Measurements from ENCODE around the gene STK38. TPM values are rescaled to one million over a fixed set of nuclear protein-coding genes. Genes with fewer than 3 reads are reported as not detected.
"Not testable (repeated sequence)": the region's sequence is repeated elsewhere in the genome, so short reads cannot be mapped to it uniquely, and the experiment has no call there.

Gene STK38
- total RNA-seq, 1 experiment from 2014 or later: 17.3 TPM

DNA sequence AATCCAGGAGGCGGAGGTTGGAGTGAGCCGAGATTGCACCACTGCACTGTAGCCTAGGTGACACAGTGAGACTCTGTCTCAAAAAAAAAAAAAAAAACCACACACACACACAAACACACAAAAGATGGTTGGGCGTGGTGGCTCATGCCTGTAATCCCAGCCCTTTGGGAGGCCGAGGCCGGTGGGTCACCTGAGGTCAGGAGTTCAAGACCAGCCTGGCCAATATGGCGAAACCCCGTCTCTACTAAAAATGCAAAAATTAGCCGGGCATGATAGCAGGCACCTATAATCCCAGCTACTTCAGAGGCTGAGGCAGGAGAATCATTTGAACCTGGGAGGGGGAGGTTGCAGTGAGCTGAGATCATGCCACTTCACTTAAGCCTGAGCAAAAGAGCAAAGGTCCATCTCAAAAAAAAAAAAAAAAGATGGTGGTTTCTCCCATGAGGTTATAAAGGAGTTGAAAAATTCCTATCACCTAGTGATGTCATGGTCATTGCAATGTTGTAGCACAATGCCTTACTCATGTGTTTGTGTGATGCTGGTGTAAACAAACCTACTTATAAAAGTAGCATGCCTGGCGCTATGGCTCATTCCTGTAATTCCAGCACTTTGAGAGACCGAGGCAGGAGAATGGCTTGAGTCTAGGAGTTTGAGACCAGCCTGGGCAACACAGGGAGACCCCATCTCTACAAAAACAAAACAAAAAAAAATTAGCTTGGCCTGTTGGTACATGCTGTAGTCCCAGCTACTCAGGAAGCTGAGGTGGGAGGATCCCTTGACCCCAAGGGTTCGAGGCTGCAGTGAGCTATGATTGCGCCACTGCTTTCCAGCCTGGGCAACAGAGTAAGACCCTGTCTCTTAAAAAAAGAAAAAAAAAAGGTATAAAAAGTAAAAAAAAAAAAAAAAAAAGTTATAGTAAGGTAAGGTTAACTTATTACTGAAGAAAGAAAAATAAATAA is 25.4 kb upstream of the STK38 start:
- H3K4me3 ChIP-seq, H3K27me3 ChIP-seq, H3K9me3 ChIP-seq, DNase-seq, H3K36me3 ChIP-seq: not testable (repeated sequence)

- Histone ChIP-seq H3K27me3 (no peaks in the 10 kb centered on the region), H3K9me3 (no peaks in the 10 kb centered on the region), H3K36me3 (no peaks in the 10 kb centered on the region), H3K4me3 (no peak overlapping the region)
- DNase-seq: no peak
These were observed 24.1 kb upstream of the STK38 start for GRCh38 chr6:36571122-36572043.

DNA sequence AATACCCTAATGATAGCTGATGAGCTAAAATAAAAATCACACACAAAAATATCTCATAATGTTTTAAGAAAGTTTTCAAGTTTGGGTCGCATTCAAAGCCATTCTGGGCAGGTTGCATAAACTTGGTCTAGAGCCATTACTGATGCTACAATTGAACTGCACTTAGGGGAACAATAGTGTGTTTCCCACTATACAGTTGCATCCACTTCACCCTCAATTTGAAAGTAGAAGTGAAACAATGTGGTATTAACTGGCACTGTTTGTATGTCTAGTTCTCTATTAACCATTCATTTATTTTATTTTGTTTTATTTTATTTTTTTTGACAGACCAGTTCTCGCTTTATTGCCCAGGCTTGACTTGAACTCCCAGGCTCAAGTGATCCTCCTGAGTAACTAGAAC is 23.0 kb upstream of the STK38 start:
- Histone ChIP-seq H3K36me3 (no peaks in the 10 kb centered on the region), H3K4me3 (no peak overlapping the region), H3K27me3 (no peaks in the 10 kb centered on the region), H3K9me3 (no peaks in the 10 kb centered on the region)
- no peak for DNase-seq

DNA sequence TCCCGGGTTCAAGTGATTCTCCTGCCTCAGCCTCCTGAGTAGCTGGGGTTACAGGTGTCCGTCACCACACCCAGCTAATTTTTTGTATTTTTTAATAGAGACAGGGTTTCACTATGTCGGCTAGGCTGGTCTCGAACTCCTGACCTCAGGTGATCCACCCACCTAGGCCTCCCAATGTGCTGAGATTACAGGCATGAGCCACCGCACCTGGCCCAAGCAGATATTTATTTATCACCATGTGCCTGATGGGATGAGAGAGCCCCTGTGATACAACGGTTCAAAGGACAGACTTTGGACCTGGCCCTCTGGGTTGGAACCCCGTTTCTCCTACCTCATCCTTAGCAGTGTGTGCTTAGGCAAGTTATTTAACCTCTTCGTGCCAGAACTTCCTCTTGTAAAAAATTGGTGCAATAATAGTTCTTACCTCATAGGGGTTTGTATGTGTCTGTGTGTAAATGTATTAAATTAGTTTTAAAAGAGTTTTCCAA is 19.2 kb upstream of the STK38 start:
- no peaks in the 10 kb centered on the region for H3K36me3 ChIP-seq
- H3K4me3 ChIP-seq: no peak overlapping the region
- H3K27me3 ChIP-seq: no peaks in the 10 kb centered on the region
- no peak for DNase-seq
- H3K9me3 ChIP-seq: no peaks in the 10 kb centered on the region

GRCh38 chr6:36563928-36564284 is 16.6 kb upstream of the STK38 start:
- Histone ChIP-seq H3K36me3 (no peaks in the 10 kb centered on the region), H3K4me3 (no peak overlapping the region), H3K27me3 (no peaks in the 10 kb centered on the region), H3K9me3 (no peaks in the 10 kb centered on the region)
- no peak for DNase-seq

DNA sequence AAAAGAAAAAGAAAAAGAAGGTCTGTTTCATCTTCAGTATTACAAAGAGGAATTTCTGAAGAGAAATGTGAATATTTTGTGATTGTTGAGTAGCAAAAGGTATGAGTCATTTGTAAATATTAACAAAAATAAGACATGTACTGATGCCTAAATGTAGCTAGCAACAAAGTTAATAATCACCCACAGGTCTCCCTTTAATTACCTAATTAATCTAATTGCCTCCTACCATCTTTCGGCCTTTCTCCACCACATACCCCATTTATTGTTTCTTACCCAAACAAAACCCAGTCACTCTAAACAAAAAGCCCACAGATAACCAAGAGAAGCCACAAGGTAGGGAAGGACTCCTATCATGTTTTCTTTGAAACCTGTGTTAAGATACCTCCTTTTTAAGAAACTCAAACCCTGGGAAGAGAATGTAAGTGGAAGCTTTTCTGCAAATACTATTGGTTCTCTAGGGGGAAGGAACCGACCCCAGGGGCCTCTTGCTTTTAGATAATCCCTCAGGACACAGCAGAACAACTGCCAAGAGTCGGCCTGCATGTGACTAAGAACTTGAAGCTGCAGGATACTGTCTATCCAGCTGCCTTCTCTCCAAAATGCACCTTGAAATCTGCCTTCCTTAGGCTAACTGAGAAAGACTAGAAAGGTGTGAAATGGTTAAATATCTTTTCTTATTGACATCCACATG is 16.1 kb upstream of the STK38 start:
- DNase-seq: peak; percentile 41
- Histone ChIP-seq H3K36me3 (no peaks in the 10 kb centered on the region), H3K9me3 (no peaks in the 10 kb centered on the region), H3K27me3 (no peaks in the 10 kb centered on the region), H3K4me3 (no peak overlapping the region)

- Histone ChIP-seq H3K36me3 (no peaks in the 10 kb centered on the region), H3K27me3 (no peaks in the 10 kb centered on the region), H3K9me3 (no peaks in the 10 kb centered on the region), H3K4me3 (no peak overlapping the region)
- DNase-seq: no peak
These were observed 13.5 kb upstream of the STK38 start for GRCh38 chr6:36560822-36561221.

DNA sequence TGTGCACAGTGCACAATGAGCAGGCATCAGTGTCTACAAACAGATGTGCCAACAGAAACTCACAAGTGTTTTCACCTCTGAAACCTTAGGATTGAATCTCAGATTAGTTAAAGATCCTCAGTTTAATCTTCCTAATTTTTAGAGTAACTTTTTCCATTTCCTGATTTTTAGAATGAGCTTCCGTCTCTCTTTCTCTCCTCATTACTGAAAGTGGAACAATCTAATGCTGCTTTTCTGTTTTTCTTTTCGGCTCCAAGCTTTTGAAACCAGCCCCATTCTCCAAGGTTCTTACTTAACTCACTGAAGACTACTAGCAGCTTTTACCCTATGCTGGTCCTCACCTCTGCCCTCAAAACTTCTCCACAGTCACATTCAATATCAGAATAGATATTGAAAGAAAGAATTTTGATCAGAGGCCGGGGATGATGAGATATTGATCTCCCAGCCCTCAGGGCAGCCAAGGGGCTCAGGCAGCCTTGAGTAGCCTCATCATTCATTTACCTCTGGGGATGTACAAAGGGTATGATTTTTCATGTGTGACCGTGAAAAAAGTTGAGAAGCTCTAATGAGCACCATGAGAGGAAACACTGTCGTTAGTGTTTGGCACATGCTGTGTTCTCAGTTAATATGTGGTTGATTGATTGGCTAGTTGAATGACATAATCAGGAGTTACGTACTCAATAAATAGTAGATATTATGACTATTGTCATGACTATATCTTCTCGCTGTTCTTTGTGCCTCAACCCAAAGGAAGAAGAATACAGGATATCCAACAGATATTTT is 11.9 kb upstream of the STK38 start:
- DNase-seq: no peak
- no peak overlapping the region for H3K4me3 ChIP-seq

GRCh38 chr6:36556281-36556680 is 9.0 kb upstream of the STK38 start:
- H3K27me3 ChIP-seq: no peaks in the 10 kb centered on the region
- no peaks in the 10 kb centered on the region for H3K36me3 ChIP-seq
- H3K4me3 ChIP-seq: no peak overlapping the region
- no peak for DNase-seq
- H3K9me3 ChIP-seq: no peaks in the 10 kb centered on the region

More for the DNA sequence above, 11.9 kb upstream of the STK38 start:
- H3K27me3 ChIP-seq: no peaks in the 10 kb centered on the region
- H3K36me3 ChIP-seq: no peaks in the 10 kb centered on the region
- no peaks in the 10 kb centered on the region for H3K9me3 ChIP-seq

DNA sequence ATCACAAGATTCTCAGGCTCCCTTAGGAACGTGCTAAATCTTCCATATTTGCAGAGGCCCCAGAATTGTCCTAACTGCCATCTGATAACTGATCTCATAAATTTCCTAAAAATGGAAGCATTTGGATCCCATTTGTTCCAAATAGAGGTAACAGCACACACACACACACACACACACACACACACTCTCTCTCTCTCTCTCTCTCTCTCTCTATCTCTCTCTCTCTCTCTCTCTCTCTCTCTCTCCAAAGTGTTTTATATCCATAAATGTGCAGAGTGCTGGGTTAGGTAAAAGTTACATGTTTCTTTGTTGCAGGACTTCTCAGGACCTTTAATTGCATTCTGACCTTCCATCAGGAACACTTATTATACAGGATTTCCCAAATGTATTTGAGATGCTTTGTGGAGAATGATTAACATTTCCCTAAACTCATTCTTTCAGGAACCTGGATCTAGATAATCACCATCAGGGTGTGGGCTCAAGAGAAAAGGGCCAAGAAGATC is 8.5 kb upstream of the STK38 start:
- no peaks in the 10 kb centered on the region for H3K36me3 ChIP-seq
- no peaks in the 10 kb centered on the region for H3K9me3 ChIP-seq
- H3K27me3 ChIP-seq: no peaks in the 10 kb centered on the region
- no peak for DNase-seq
- no peak overlapping the region for H3K4me3 ChIP-seq

- H3K27me3 ChIP-seq: no peaks in the 10 kb centered on the region
- H3K36me3 ChIP-seq: no peaks in the 10 kb centered on the region
- no peak overlapping the region for H3K4me3 ChIP-seq
- no peaks in the 10 kb centered on the region for H3K9me3 ChIP-seq
- DNase-seq: no peak
These were observed 3.3 kb upstream of the STK38 start for GRCh38 chr6:36550473-36551000.

DNA sequence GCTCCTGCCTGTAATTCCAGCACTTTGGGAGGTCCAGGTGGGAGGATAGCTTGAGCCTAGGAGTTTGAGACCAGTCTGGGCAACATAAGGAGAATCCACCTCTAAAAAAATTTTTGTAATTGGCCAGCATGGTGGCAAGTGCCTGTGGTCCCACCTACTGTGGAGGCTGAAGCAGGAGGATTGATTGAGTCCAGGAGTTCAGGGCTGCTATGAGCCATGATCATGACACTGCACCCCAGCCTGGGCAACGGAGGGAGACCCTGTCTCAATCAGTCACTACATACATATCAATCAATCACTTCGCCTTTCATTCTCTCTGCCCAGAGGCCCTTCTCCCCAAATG is 1.1 kb upstream of the STK38 start:
- no peak overlapping the region for H3K4me3 ChIP-seq
- no peaks in the 10 kb centered on the region for H3K9me3 ChIP-seq
- no peaks in the 10 kb centered on the region; the same call in 1 of the 2 replicates for H3K36me3 ChIP-seq
- H3K27me3 ChIP-seq: no peaks in the 10 kb centered on the region
- DNase-seq: no peak

- Histone ChIP-seq H3K36me3 (no peaks in the 10 kb centered on the region; the same call in 1 of the 2 replicates), H3K27me3 (no peaks in the 10 kb centered on the region), H3K4me3 (peak overlapping the region; percentile 92), H3K9me3 (no peaks in the 10 kb centered on the region)
- DNase-seq: no peak
These were observed 544 bp upstream of the STK38 start for GRCh38 chr6:36547646-36548400.

DNA sequence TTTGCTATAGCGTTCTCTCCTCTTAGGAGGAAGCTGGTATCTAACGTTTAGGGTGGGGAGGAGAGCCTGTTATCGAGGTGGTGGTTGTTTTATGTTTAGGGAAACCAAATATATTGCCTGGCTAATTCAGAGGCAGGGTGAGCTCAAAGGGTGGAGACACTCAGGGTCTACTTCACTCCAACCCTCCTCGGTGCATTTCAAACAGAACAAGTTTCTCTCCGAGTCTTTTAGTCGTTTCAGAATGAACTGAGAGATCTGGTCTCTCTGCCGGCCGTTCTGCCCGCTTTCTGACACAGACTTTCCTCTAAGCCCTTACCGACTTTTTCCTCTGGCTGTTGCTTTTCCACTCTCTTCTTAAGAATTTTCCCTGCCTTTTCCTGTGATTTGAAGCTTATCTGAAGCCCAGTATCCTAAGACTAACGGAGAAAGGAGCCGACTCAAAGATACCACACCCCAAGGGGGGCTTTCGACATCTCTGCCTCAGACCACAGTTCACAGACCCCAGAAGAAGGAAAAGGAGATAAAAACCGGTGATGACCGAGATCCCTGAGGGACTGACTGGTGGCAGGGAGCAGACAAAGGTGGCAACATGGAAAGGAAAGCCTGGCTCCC is 865 bp downstream of the STK38 start:
- H3K4me3 ChIP-seq: peak overlapping the region; percentile 92
- DNase-seq: no peak
- peaks cover 2% of the 10 kb centered on the region; the same call in 1 of the 2 replicates for H3K36me3 ChIP-seq
- no peaks in the 10 kb centered on the region for H3K27me3 ChIP-seq
- H3K9me3 ChIP-seq: no peaks in the 10 kb centered on the region
